SK-N-SH (cell line): Measurements from ENCODE around the gene XKR7. TPM values are rescaled to one million over a fixed set of nuclear protein-coding genes. Genes with fewer than 3 reads are reported as not detected.

Experiments
- CTCF ChIA-PET: fragments of 300-600, 350-600 bp; formaldehyde crosslinking; extraction: SDS; loops from one replicate; lab custom pipeline; 2021; lab: Yijun Ruan, JAX
- POLR2A ChIA-PET: fragments of 350-600 bp; sonication (Branson Sonifier 250); formaldehyde crosslinking; extraction: SDS; loops from one replicate; lab custom pipeline; 2020; ENCODE audit warnings: antibody characterized with exemption, inconsistent platforms; lab: Yijun Ruan, JAX
- DNase-seq: peaks from one replicate; pipeline ENCODE4 v3.0.0; 2012
- H2AFZ ChIP-seq: fragments of 200-600 bp; sonication (generic); 2 replicates; pipeline ENCODE4 v1.8.1; 2016; ENCODE audit warnings: antibody characterized with exemption, mild to moderate bottlenecking, low read depth
- H3F3A ChIP-seq: fragments of 200-600 bp; sonication (generic); replicated peaks from 2 replicates; pipeline ENCODE3; 2016; ENCODE audit warnings: antibody characterized with exemption, mild to moderate bottlenecking; ENCODE audit not compliant: insufficient read depth
- H3K27ac ChIP-seq, 2 experiments: fragments of 200-500 bp in 1 of 2; fragments of 200-600 bp in 1 of 2; sonication (Bioruptor generic) in 1 of 2; sonication (generic), shearing (Covaris generic) in 1 of 2; 2 replicates each; pipeline versions ENCODE4 v1.5.1 to v1.6.1; 2014 to 2016; ENCODE audit warnings: low read depth in 2 of 2, inconsistent platforms in 1 of 2, low read length in 1 of 2, mild to moderate bottlenecking in 1 of 2, mixed read lengths in 1 of 2
- H3K27me3 ChIP-seq: fragments of 200-600 bp; sonication (generic), shearing (Covaris generic); 2 replicates; pipeline ENCODE4 v1.6.1; 2016; ENCODE audit warnings: mixed run types; ENCODE audit not compliant: insufficient read depth
- H3K36me3 ChIP-seq, 2 experiments: fragments of 200-500 bp in 1 of 2; fragments of 200-600 bp in 1 of 2; sonication (Bioruptor generic) in 1 of 2; sonication (generic) in 1 of 2; replicated peaks in 1 of 2; 2 replicates each; pipeline versions ENCODE3 to v1.5.1; 2014 to 2016; ENCODE audit warnings: low read length in 1 of 2, mild to moderate bottlenecking in 1 of 2; ENCODE audit not compliant: insufficient read depth in 2 of 2, control insufficient read depth in 1 of 2
- H3K4me1 ChIP-seq, 2 experiments: fragments of 200-500 bp in 1 of 2; fragments of 200-600 bp in 1 of 2; sonication (Bioruptor generic) in 1 of 2; sonication (generic), shearing (Covaris generic) in 1 of 2; 2 replicates each; pipeline versions ENCODE4 v1.5.1 to v1.6.1; 2014 to 2016; ENCODE audit warnings: low read depth in 1 of 2, low read length in 1 of 2, mixed run types in 1 of 2; ENCODE audit not compliant: insufficient read depth in 2 of 2, control insufficient read depth in 1 of 2
- H3K4me2 ChIP-seq: fragments of 200-600 bp; sonication (generic), shearing (Covaris generic); 2 replicates; pipeline ENCODE4 v1.6.1; 2017; ENCODE audit warnings: mixed run types
- H3K4me3 ChIP-seq, 2 experiments: fragments of 200-500 bp in 1 of 2; fragments of 200-600 bp in 1 of 2; sonication (Bioruptor generic) in 1 of 2; sonication (generic), shearing (Covaris generic) in 1 of 2; 2 replicates each; pipeline versions ENCODE4 v1.5.1 to v1.8.1; 2014 to 2016; ENCODE audit warnings: low read depth in 2 of 2, inconsistent platforms in 1 of 2, low read length in 1 of 2, mild to moderate bottlenecking in 1 of 2, mixed read lengths in 1 of 2, moderate library complexity in 1 of 2
- H3K79me2 ChIP-seq: fragments of 200-600 bp; sonication (generic); 2 replicates; pipeline ENCODE4 v1.8.1; 2017; ENCODE audit warnings: mild to moderate bottlenecking; ENCODE audit not compliant: insufficient read depth
- H3K9ac ChIP-seq: fragments of 200-600 bp; sonication (generic); 2 replicates; pipeline ENCODE4 v1.6.1; 2017; ENCODE audit warnings: mixed run types
- H3K9me2 ChIP-seq: fragments of 200-600 bp; sonication (generic); 2 replicates; pipeline ENCODE4 v1.6.1; 2017; ENCODE audit warnings: mixed run types
- H3K9me3 ChIP-seq: fragments of 200-600 bp; sonication (generic); 2 replicates; pipeline ENCODE4 v1.6.1; 2017; ENCODE audit warnings: mixed run types, mild to moderate bottlenecking, moderate library complexity
- H4K20me1 ChIP-seq: fragments of 200-600 bp; sonication (generic); 2 replicates; pipeline ENCODE4 v1.6.1; 2017; ENCODE audit warnings: mild to moderate bottlenecking, mixed run types; ENCODE audit not compliant: insufficient read depth
- CHD2 ChIP-seq: fragments of 150-350 bp; IDR thresholded peaks from 2 replicates; pipeline ENCODE4 v1.6.1; 2018; ENCODE audit warnings: low read length; ENCODE audit not compliant: partially characterized antibody
- CTCF ChIP-seq: fragments of 200-600 bp; sonication (generic); IDR thresholded peaks from 2 replicates; pipeline ENCODE4 v1.6.1; 2017; ENCODE audit warnings: antibody characterized with exemption, mild to moderate bottlenecking, moderate library complexity
- EZH2phosphoT487 ChIP-seq: fragments of 200-600 bp; sonication (generic); IDR thresholded peaks from 2 replicates; pipeline ENCODE4 v1.6.1; 2017; ENCODE audit warnings: low read depth, mixed run types, mild to moderate bottlenecking, antibody characterized with exemption, moderate library complexity, borderline replicate concordance
- FOSL2 ChIP-seq: IDR thresholded peaks from 2 replicates; pipeline ENCODE4 v1.4.0; 2012; ENCODE audit warnings: low read depth, mild to moderate bottlenecking, moderate library complexity, borderline replicate concordance
- GABPA ChIP-seq: IDR thresholded peaks from 2 replicates; pipeline ENCODE4 v1.4.0; 2012; ENCODE audit warnings: low read depth, mild to moderate bottlenecking
- GATA2 ChIP-seq: sonication (generic); formaldehyde crosslinking; IDR thresholded peaks from 2 replicates; pipeline ENCODE4 v1.5.0; 2020; ENCODE audit warnings: mild to moderate bottlenecking, missing genetic modification reagents
- MAX ChIP-seq: IDR thresholded peaks from 2 replicates; pipeline ENCODE4 v1.4.0; 2012; ENCODE audit warnings: low read depth
- MEF2A ChIP-seq: IDR thresholded peaks from 2 replicates; pipeline ENCODE4 v1.4.0; 2012; ENCODE audit warnings: low read depth, borderline replicate concordance
- MXI1 ChIP-seq: IDR thresholded peaks from 2 replicates; pipeline ENCODE4 v1.6.1; 2012; ENCODE audit warnings: mild to moderate bottlenecking, low read depth, low read length, improper control_type of control experiment
- NRF1 ChIP-seq: IDR thresholded peaks from 2 replicates; pipeline ENCODE4 v1.6.1; 2012; ENCODE audit warnings: low read depth, mild to moderate bottlenecking, low read length
- POLR2AphosphoS5 ChIP-seq: IDR thresholded peaks from 2 replicates; pipeline ENCODE4 v1.6.1; 2012; ENCODE audit warnings: low read depth, low read length
- RAD21 ChIP-seq: IDR thresholded peaks from 2 replicates; pipeline ENCODE4 v1.6.1; 2012; ENCODE audit warnings: mild to moderate bottlenecking, low read length
- RFX5 ChIP-seq: IDR thresholded peaks from 2 replicates; pipeline ENCODE4 v1.6.1; 2012; ENCODE audit warnings: mild to moderate bottlenecking, improper control_type of control experiment, low read length
- SIN3A ChIP-seq: IDR thresholded peaks from 2 replicates; pipeline ENCODE4 v1.6.1; 2012; ENCODE audit warnings: low read depth, mild to moderate bottlenecking, low read length, moderate library complexity, borderline replicate concordance
- SMC3 ChIP-seq: IDR thresholded peaks from 2 replicates; pipeline ENCODE4 v1.6.1; 2012; ENCODE audit warnings: low read depth, low read length, improper control_type of control experiment
- TAF1 ChIP-seq: IDR thresholded peaks from 2 replicates; pipeline ENCODE4 v1.6.1; 2012; ENCODE audit warnings: low read depth, mild to moderate bottlenecking, low read length, moderate library complexity, borderline replicate concordance
- TEAD4 ChIP-seq: IDR thresholded peaks from 2 replicates; pipeline ENCODE4 v1.4.0; 2012; ENCODE audit warnings: mild to moderate bottlenecking, borderline replicate concordance; ENCODE audit not compliant: insufficient read depth
- USF1 ChIP-seq: IDR thresholded peaks from 2 replicates; pipeline ENCODE4 v1.4.0; 2012; ENCODE audit warnings: low read depth, borderline replicate concordance
- USF2 ChIP-seq: fragments of 150-350 bp; IDR thresholded peaks from 2 replicates; pipeline ENCODE4 v1.6.1; 2017; ENCODE audit warnings: antibody characterized with exemption, low read length, low read depth, borderline replicate concordance
- ZBTB33 ChIP-seq: IDR thresholded peaks from 2 replicates; pipeline ENCODE4 v1.4.0; 2012; ENCODE audit warnings: low read depth, borderline replicate concordance
- WGBS: methylation state at CpG from one replicate; pipeline ENCODE4 v1.1.6; 2017; ENCODE audit warnings: low lambda C conversion rate; 5-methylcytosine and 5-hydroxymethylcytosine counted together
- polyA plus RNA-seq, 3 experiments: library from polyadenylated mRNA; depleted of rRNA; stranded (reverse); fragments of >200 nt; gene quantifications; 2 replicates each; pipeline ENCODE4 v1.2.3, GENCODE V29; 2012

XKR7 gene
- polyA plus RNA-seq, 1 of the 3 experiments (the other 2 are of a cell fraction), result 0.02 TPM

GRCh38 chr20:32012159-32012688 lies 44.3 kb downstream of the XKR7 start:
- TF ChIP-seq EZH2phosphoT487 (no peak), GATA2 (CRISPR knock-in tag) (no peak), POLR2AphosphoS5 (no peak), SIN3A (no peak), MEF2A (no peak), USF2 (no peak), CTCF (no peak), RAD21 (no peak)
- H3K79me2 ChIP-seq, result no peaks in the 10 kb centered on the region
- no peaks in the 10 kb centered on the region for H3K36me3 ChIP-seq
- no peak overlapping the region for H3K9ac ChIP-seq
- no peaks in the 10 kb centered on the region for H4K20me1 ChIP-seq
- 40% methylated on average over 4 of the region's 5 CpGs for WGBS
- peaks cover 0 to 7% of the 10 kb centered on the region in 2 experiments; a peak in 1 of 4 replicates for H3K4me1 ChIP-seq
- peaks cover 25% of the 10 kb centered on the region; the same call in 1 of the 2 replicates for H3K27me3 ChIP-seq
- POLR2A ChIA-PET, result no interaction called here
- no peaks in the 10 kb centered on the region for H3K9me3 ChIP-seq
- H3K27ac ChIP-seq, result no peak overlapping the region
- no peak overlapping the region for H3K4me3 ChIP-seq
- H3K9me2 ChIP-seq, result no peaks in the 10 kb centered on the region
- no peak for DNase-seq
- H3F3A ChIP-seq, result peaks cover 4% of the 10 kb centered on the region
- H3K4me2 ChIP-seq, result no peak overlapping the region
- H2AFZ ChIP-seq, result no peak overlapping the region
- CTCF ChIA-PET, result interaction anchor here (1.6 to 2.5 kb wide), 3 partner anchors 19 to 160 kb away, joined by 4 to 20 read pairs (median 8); no protein-coding TSS in a partner anchor

- POLR2A ChIA-PET, result no interaction called here
- 17% methylated on average over 7 of the region's 7 CpGs for WGBS
- no peak for TF ChIP-seq SMC3
- no peak for TF ChIP-seq GABPA
- no peak for TF ChIP-seq MAX
- TF ChIP-seq ZBTB33, result no peak
- no peak for TF ChIP-seq FOSL2
- TF ChIP-seq TEAD4, result no peak
- no peak for TF ChIP-seq TAF1
- no peak for TF ChIP-seq RFX5
- no peak for TF ChIP-seq CHD2
- TF ChIP-seq POLR2AphosphoS5, result no peak
- no peak for TF ChIP-seq USF1
- no peak for TF ChIP-seq NRF1
- no peak for TF ChIP-seq MXI1
These were observed 45.4 kb downstream of the XKR7 start for GRCh38 chr20:32013326-32013725.

More at GRCh38 chr20:32013326-32013725, 45.4 kb downstream of the XKR7 start:
- Histone ChIP-seq H3K36me3 (no peaks in the 10 kb centered on the region), H3K4me1 (peaks cover 0 to 2% of the 10 kb centered on the region in 2 experiments; a peak in 1 of 4 replicates), H3K4me2 (no peak overlapping the region), H3K27ac (no peak overlapping the region), H3K9me3 (no peaks in the 10 kb centered on the region), H3K79me2 (no peaks in the 10 kb centered on the region), H3K4me3 (no peak overlapping the region), H3K9ac (no peak overlapping the region), H4K20me1 (no peaks in the 10 kb centered on the region), H3K9me2 (no peaks in the 10 kb centered on the region), H3F3A (peaks cover 8% of the 10 kb centered on the region), H2AFZ (no peak overlapping the region), H3K27me3 (peaks cover 31% of the 10 kb centered on the region)
- CTCF ChIA-PET, result interaction anchor here (1.6 to 2.5 kb wide), 4 partner anchors 16 to 161 kb away, joined by 3 to 20 read pairs (median 6); no protein-coding TSS in a partner anchor
- DNase-seq, result no peak
